ENCODE data around the gene SLC9B1.

Gene SLC9B1, protein sequence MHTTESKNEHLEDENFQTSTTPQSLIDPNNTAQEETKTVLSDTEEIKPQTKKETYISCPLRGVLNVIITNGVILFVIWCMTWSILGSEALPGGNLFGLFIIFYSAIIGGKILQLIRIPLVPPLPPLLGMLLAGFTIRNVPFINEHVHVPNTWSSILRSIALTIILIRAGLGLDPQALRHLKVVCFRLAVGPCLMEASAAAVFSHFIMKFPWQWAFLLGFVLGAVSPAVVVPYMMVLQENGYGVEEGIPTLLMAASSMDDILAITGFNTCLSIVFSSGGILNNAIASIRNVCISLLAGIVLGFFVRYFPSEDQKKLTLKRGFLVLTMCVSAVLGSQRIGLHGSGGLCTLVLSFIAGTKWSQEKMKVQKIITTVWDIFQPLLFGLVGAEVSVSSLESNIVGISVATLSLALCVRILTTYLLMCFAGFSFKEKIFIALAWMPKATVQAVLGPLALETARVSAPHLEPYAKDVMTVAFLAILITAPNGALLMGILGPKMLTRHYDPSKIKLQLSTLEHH

DNA sequence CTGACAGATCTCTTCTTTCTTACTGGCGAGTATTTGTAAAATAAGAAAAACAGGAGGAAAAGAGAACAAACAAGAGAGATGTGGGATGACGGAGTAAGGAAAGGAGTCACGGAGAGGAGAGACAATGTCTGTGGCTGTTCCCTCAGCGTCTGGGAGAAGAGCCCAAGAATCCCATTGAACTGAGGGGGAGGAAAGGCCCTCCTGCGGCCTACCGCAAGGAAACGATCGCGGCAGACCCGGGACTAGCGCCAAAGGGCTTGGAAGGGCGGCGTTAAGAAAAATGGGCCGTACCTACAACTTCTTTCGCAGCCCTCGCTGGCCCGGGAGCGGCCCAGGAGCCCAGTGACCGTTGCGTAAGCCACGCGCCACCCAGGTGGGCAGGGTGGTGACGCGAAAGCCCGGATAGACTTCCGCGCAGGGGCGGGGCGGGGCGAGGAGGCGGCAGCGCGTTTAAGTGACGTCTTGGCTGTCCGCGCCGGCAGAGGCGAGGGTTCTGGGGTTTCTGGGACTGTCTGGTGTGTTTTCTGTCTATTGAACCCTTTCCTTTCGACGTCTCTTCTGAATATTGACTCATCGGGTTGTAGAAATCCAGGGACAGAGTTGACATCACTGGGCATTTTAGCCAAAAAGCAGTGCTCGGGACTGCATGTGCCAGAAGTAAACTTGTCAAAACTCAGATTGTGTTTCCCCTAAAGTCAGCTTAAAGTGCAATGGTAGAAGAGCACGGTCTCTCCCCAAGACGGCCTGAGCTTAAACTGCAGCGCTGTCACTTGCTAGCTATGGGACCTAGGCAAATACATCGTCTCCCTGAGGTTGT lies at the start of gene SLC9B1:
SLC9B1 (minus strand) TSS at position 398 of the 817 bp plus-strand sequence. CDS start 27,994 bp downstream, outside the sequence.
- FAIRE-seq = no peak
- peak; percentile 31 for DNase-seq (ENCODE audit: insufficient read length, low spot score)
- TF ChIP-seq, protein P1, sequence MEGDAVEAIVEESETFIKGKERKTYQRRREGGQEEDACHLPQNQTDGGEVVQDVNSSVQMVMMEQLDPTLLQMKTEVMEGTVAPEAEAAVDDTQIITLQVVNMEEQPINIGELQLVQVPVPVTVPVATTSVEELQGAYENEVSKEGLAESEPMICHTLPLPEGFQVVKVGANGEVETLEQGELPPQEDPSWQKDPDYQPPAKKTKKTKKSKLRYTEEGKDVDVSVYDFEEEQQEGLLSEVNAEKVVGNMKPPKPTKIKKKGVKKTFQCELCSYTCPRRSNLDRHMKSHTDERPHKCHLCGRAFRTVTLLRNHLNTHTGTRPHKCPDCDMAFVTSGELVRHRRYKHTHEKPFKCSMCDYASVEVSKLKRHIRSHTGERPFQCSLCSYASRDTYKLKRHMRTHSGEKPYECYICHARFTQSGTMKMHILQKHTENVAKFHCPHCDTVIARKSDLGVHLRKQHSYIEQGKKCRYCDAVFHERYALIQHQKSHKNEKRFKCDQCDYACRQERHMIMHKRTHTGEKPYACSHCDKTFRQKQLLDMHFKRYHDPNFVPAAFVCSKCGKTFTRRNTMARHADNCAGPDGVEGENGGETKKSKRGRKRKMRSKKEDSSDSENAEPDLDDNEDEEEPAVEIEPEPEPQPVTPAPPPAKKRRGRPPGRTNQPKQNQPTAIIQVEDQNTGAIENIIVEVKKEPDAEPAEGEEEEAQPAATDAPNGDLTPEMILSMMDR (IDR thresholded peaks at IDR 0.05; ENCODE audit: insufficient read depth, missing control alignments) = no peak

DNA sequence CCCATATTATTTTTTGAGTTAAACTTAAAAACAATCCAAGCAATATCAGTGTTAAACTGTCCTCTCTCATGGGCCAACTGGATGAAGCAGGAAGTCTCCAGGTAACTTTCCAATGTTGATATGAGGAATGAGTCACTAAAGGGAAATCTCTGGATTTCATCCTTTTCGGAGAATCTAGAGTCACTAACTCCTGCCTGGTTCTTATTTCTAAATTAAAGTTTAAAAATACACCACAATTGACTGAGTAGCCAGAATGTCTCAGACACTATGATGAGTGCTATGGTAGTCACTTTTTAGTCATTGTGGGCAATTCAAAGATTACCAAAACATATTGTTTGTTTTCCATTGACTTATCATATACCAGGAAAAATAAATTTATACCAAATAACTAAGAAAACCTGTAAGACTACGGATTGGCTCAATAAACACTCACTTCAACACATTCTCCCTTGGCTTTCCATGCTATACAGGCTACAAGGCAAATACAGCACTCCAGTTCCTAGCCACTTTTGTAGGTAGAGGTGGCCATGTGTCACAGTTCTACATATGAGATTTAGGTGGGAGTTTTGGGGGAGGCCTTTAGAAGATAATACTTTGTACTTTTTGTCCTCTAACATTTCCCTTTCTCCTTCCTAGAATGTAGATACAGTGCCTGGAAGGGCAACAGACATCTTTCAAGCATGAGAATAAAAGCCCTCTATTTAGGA lies 48.5 kb upstream of the SLC9B1 start:
- DNase-seq (ENCODE audit: insufficient read length, low spot score) (no peak), FAIRE-seq (no peak)
- TF ChIP-seq, protein P1 (IDR thresholded peaks at IDR 0.05; ENCODE audit: insufficient read depth, missing control alignments) = no peak

DNA sequence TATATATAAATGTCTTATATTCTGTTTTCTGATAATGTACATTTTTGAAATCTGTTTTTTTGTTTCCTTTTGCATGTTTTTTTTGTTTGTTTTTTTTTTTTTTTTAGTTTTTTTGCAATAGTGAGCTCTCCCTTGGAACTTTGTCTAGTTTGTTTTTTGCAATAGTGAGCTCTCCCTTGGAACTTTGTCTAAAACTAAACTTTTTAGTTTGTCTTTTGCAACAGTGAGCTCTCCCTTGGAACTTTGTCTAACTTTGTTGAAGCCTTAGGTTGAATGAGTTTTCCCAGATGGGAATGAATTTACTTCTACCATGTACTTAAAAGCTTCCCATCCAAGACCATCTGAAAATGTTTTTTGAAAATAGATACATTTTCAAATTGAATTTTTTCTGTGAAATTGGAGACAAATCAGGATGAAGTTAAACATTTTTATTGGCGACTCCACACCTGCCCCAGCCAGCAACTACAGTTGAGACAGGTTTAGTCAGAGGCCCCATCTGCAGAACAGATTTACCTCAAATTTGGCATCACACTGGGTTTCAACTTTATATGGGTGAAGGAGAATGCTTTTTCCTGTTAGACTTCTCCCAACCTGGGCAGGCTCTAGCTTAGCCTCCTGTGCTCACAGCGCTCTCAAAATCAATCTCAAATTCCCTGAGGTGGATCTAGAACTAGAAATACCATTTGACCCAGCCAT lies 41.1 kb upstream of the SLC9B1 start:
- FAIRE-seq = no peak
- TF ChIP-seq, protein P1 (IDR thresholded peaks at IDR 0.05; ENCODE audit: insufficient read depth, missing control alignments) = no peak

DNA sequence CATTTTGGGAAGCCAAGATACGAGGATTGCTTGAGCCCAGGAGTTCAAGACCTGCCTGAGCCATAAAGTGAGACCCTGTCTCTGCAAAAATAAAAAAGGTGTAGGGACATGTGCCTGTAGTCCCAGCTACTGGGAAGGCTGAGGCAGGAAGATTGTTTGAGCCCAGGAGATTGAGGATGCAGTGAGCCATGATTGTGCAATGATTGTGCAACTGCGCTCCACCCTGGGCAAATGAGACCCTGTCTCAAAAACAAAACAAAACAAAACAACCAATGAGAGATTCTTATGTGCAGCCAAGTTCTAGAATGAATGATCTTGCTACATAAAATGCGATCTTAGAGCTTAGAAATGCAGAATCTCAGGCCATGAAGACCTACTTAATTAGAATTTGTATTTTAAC lies 34.5 kb upstream of the SLC9B1 start:
- TF ChIP-seq, protein P1 (IDR thresholded peaks at IDR 0.05; ENCODE audit: insufficient read depth, missing control alignments) = no peak
- DNase-seq (ENCODE audit: insufficient read length, low spot score) (no peak), FAIRE-seq (no peak)

More for the DNA sequence above, 41.1 kb upstream of the SLC9B1 start:
- DNase-seq (ENCODE audit: insufficient read length, low spot score) = no peak

DNA sequence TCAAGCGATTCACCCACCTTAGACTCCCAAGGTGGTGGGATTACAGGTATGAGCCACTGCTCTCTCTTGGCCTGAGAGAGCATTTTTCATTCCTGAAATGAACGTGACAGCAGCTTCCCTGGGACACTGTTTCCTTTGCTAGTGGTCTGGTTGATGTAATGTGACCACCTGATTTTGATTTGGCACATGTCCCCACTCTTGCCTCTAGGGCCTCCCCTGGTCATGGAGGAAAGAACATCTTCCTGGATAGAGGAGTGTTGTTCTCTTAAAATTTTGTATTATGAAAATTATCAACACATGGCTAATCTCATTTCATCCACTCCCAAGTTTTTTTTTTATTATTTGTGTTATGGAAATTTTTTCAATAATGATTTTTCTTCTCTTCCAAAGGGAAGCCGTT lies 33.3 kb upstream of the SLC9B1 start:
- DNase-seq (ENCODE audit: insufficient read length, low spot score) (no peak), FAIRE-seq (no peak)
- TF ChIP-seq, protein P1 (IDR thresholded peaks at IDR 0.05; ENCODE audit: insufficient read depth, missing control alignments) = no peak

DNA sequence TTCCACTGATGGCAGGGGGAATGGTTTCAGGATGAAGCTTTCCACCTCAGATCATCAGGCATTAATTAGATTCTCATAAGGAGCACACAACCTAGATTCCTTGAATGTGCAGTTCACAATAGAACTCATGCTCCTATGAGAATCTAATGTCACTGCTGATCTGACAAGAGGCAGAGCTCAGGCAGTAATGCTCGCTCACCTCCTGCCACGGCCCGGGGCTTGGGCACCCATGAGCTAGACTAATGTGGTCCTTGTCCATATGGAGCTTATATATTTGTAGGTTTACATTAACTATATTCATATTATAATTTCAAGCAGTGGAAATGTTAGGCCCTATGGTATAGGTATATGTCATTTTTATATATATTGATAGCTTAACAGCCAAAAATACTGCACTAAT lies 32.6 kb upstream of the SLC9B1 start:
- FAIRE-seq = no peak
- no peak for DNase-seq (ENCODE audit: insufficient read length, low spot score)
- TF ChIP-seq, protein P1 (IDR thresholded peaks at IDR 0.05; ENCODE audit: insufficient read depth, missing control alignments) = no peak
